Measurements from ENCODE around the gene AGAP1.

AGAP1 gene

GRCh38 chr2:235638541-235639427 is 144.9 kb downstream of the AGAP1 start:
- DNase-seq (ENCODE audit: low read depth), result no peak

DNA sequence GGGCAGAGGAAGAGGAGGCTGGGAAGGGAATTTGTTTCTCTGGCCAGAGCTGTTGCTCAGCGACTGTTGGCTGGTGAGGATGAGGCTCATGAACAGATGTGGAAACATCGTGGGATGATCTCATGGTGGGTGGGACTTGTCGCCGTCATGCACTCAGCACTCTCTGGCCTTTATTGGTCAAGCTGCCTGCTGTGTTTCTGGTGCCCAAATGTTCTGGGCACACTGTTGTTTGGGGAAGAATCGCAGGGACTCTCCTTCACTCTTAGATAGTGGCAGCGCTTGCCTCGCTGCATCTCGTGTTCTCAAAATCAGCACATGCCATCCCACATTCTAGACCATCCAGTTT is 145.6 kb downstream of the AGAP1 start:
- DNase-seq (ENCODE audit: low read depth), result no peak

DNA sequence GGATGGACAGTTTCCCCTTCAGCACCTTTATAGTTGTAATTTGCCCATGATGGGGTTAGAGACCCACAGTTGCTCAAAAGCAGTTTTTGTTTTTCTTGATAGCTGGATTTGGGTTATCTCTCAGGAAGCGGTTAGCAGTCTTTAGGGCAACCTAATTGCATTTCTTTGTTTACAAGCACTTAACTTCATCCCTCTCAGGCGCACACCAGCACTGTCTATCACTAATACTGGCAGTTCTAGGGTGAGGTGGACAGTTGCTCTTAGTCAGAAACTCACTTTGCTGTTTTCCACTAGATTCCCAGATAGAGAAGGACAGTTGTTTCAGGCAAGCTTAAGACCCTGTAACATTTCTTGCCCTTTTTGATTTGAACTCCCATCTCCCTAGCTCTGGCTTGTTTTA is 146.0 kb downstream of the AGAP1 start:
- DNase-seq (ENCODE audit: low read depth), result no peak

GRCh38 chr2:235640377-235640776 is 146.5 kb downstream of the AGAP1 start:
- DNase-seq (ENCODE audit: low read depth), result no peak

DNA sequence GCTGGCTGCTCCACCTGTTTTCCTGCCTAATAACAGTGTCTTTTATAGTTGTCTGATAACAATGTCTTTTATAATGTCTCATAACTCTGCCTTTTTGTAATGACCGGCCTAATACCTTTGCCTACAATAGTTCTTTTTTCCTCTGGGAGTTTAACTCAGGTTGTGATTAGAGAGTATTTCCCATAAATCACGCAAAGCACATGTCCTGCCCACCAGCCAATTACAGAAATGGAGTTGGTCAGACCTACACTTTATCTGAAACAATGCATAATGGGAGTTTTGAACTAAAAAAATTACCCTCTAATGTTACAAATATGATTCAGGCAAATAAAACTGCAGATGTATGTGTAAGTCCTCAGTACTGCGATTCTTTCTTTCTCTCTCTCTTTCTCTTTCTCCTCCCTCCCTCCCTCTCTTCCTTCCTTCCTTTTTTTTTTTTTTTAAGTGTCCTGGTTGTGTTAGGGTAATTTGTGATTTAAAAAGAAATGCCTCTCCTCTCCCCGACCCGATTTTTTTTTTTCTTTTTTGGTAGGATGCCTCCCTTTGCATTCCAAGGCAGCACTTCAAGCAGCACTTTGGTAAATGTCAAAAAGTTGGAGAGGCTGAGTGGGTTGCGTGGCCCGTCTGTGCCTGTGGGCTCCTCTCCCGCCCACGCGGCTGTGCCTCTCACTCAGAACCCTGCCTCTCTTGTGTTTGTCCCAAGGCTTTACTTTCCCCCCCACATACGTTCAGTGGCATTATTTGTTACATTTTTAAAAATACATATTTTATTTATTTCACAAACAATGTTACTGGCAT is 147.3 kb downstream of the AGAP1 start:
- DNase-seq (ENCODE audit: low read depth), result no peak

GRCh38 chr2:235641956-235642355 is 148.1 kb downstream of the AGAP1 start:
- DNase-seq (ENCODE audit: low read depth), result no peak

GRCh38 chr2:235642446-235643098 is 148.7 kb downstream of the AGAP1 start:
- DNase-seq (ENCODE audit: low read depth), result no peak

GRCh38 chr2:235643680-235644511 is 150.1 kb downstream of the AGAP1 start:
- no peak for DNase-seq (ENCODE audit: low read depth)

- no peak for DNase-seq (ENCODE audit: low read depth)
These were observed 153.4 kb downstream of the AGAP1 start for GRCh38 chr2:235647264-235647663.

DNA sequence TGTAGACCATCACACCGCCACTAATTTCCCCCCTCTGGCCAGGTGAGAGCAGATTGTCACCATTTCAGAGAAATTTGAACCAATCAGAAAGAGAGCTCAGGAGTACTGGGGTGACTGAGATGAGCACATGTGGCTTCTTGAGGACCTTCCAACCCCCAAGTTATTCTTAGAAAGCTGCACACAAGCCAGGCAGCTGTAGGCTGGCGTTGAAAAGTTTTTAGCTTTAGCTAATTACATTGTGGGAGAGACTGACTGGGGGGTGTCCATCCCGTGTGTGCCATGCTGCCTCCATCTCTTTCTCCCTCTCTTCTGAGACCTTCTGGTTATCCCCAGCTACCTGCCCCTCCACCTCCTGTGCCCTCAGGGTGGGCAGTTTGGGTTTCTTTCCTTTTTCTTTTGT is 154.0 kb downstream of the AGAP1 start:
- no peak for DNase-seq (ENCODE audit: low read depth)

DNA sequence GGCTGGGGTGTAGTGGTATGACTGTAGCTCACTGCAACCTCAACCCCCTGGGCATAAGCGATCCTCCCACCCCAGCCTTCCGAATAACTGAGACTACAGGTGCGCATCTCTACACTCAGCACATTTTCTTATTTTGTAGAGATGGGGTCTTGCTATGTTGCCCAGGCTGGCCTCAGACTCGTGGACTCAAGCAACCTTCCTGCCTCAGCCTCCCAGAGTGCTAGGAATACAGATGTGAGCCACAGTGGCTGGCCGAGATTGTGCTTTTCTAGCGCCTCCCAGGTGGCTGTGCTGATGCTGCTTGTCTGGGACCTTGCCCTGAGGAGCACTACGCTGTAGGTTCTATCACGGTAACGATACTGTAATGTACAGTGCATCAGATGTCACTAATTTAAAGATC is 155.6 kb downstream of the AGAP1 start:
- DNase-seq (ENCODE audit: low read depth), result no peak

DNA sequence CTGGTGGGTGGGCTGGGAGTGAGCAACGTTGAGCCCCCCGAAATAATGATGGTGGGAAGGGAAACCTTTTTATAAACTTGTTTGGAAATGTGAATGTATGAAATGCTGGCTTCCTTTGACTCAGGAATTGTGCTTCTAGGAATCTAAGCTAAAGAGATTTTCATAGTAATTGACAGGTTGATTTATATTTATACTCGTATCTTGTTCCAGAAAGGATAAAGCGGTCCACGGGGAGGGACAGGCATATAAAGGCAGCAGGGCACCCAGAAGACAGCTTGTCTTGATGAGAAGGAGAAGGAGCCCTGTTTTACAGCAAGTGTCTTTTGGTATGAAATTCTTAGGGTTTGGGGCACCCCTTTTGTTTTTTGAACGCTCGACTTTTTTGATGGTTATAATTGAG is 157.8 kb downstream of the AGAP1 start:
- no peak for DNase-seq (ENCODE audit: low read depth)

GRCh38 chr2:235654103-235654813 is 160.4 kb downstream of the AGAP1 start:
- no peak for DNase-seq (ENCODE audit: low read depth)

- DNase-seq (ENCODE audit: low read depth), result no peak
These were observed 164.7 kb downstream of the AGAP1 start for GRCh38 chr2:235658351-235659174.

- DNase-seq (ENCODE audit: low read depth), result no peak
These were observed 166.0 kb downstream of the AGAP1 start for GRCh38 chr2:235659767-235660322.

- no peak for DNase-seq (ENCODE audit: low read depth)
These were observed 166.7 kb downstream of the AGAP1 start for GRCh38 chr2:235660484-235661082.

DNA sequence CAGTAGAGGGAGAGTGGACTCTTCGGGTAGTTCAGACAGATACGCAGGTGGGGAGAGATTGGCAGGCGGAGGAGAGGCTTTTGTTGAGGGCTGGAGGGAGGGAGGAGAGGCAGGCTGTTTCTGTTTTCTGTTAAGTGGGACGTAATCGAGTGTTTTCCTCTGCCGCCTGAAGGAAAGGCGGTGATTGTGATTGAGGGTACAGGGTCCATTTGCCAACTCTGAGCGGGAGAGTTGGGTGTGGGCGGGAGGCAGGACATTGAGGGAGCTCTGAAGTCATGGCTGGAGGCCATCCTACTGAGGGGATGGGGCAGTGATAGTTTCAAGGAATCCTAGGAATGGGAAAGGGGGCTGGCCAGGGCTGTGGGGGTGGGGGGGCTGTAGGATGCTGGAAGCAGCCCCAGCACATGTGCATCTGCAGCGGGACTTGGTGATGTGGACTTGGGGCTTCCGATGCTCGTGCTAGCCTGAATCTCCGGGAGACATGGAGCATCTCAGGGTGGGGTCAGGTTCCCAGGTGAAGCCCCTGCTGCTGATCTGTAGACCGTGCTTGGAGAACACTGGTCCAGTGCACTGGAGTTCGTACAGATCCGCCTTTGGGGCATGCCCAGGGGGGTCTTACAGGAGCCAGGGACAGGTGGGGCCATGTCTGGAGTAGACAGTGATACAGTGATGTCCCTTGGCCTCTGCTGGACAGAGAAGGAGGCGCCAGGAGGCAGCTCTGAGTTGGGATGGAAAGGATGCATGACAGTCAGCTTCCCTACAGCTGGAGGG is 167.5 kb downstream of the AGAP1 start:
- DNase-seq (ENCODE audit: low read depth), result no peak

DNA sequence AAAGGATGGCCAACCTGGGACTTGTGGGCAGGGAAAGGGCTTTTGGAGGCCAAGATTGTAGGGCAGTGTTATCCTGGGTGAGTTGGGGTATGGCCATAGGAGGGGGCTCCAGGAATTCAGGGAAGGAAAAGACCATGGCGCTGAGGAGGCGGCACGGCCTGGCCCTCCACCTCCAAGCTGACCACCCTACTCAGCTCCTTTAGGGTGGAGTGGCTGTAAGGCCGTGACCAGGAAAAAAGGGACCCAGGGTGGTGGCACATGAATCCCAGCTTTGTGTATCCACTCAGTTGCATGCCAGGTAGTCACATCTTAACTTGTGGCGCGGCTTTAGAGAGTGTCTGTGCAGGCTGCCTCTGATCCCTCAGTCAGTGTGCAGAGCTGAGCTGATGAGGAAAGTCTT is 168.1 kb downstream of the AGAP1 start:
- no peak for DNase-seq (ENCODE audit: low read depth)

GRCh38 chr2:235663875-235664274 is 170.0 kb downstream of the AGAP1 start:
- DNase-seq (ENCODE audit: low read depth), result no peak
